Stimulated activated CD8-positive, alpha-beta memory T cell treated with anti-CD3 and anti-CD28 coated beads, Interleukin-7, amount 100 ng/mL, for 24 hours (primary cell): Measurements from ENCODE around the gene ADCY3.
"Not testable (repeated sequence)": the region's sequence is repeated elsewhere in the genome, so short reads cannot be mapped to it uniquely, and the experiment has no call there.

Experiments
- DNase-seq: peaks from one replicate; pipeline ENCODE4 v3.0.0-alpha.2; 2020; ENCODE audit warnings: low read depth

Gene ADCY3

GRCh38 chr2:24844023-24844685, 75.9 kb downstream of the ADCY3 start:
- no peak for DNase-seq

GRCh38 chr2:24843330-24843860, 76.6 kb downstream of the ADCY3 start:
- DNase-seq, result no peak

GRCh38 chr2:24842081-24843050, 77.7 kb downstream of the ADCY3 start:
- no peak for DNase-seq

- DNase-seq, result no peak
Observed at GRCh38 chr2:24840962-24841945, 78.8 kb downstream of the ADCY3 start.

- no peak for DNase-seq
Observed at GRCh38 chr2:24840164-24840869, 79.7 kb downstream of the ADCY3 start.

GRCh38 chr2:24839729-24840128, 80.3 kb downstream of the ADCY3 start:
- no peak for DNase-seq

- no peak for DNase-seq
Observed at GRCh38 chr2:24838541-24838940, 81.5 kb downstream of the ADCY3 start.

- DNase-seq, result no peak
Observed at GRCh38 chr2:24837996-24838513, 82.0 kb downstream of the ADCY3 start.

GRCh38 chr2:24836706-24837105, 83.3 kb downstream of the ADCY3 start:
- no peak for DNase-seq

- no peak for DNase-seq
Observed at GRCh38 chr2:24836206-24836605, 83.8 kb downstream of the ADCY3 start.

GRCh38 chr2:24835411-24835810, 84.6 kb downstream of the ADCY3 start:
- DNase-seq, result not testable (repeated sequence)

GRCh38 chr2:24834733-24835395, 85.2 kb downstream of the ADCY3 start:
- no peak for DNase-seq

GRCh38 chr2:24833821-24834732, 86.0 kb downstream of the ADCY3 start:
- DNase-seq, result no peak

- no peak for DNase-seq
Observed at GRCh38 chr2:24832931-24833701, 86.9 kb downstream of the ADCY3 start.

GRCh38 chr2:24832521-24832920, 87.5 kb downstream of the ADCY3 start:
- no peak for DNase-seq

- no peak for DNase-seq
Observed at GRCh38 chr2:24832073-24832461, 88.0 kb downstream of the ADCY3 start.

GRCh38 chr2:24831221-24832072, 88.6 kb downstream of the ADCY3 start:
- DNase-seq, result no peak
